A673 (cell line): ENCODE measurements around the gene ATG10. TPM values are rescaled to one million over a fixed set of nuclear protein-coding genes. Genes with fewer than 3 reads are reported as not detected.

Experiments used
- BruUV-seq: library from RNA; stranded (reverse); fragments of 400-500 nt; replicated peaks from 2 replicates; lab custom pipeline; 2021; lab: Mats Ljungman, UMichigan
- CTCF ChIA-PET: fragments of 300-600 bp; sonication (Branson Sonifier 250); formaldehyde crosslinking; loops from one replicate; lab custom pipeline; 2022; ENCODE audit warnings: antibody characterized with exemption; lab: Charles Lee
- POLR2A ChIA-PET: fragments of 300-600 bp; sonication (Branson Sonifier 250); formaldehyde crosslinking; loops from one replicate; lab custom pipeline; 2022; ENCODE audit warnings: antibody characterized with exemption; ENCODE audit not compliant: low non-redundant PET; lab: Charles Lee
- DNase-seq: peaks from one replicate; pipeline ENCODE4 v3.0.0-alpha.2; 2015; ENCODE audit warnings: low spot score
- H3K27ac ChIP-seq: fragments of 200-600 bp; sonication (generic); 2 replicates; pipeline ENCODE4 v1.5.1; 2016; ENCODE audit warnings: mixed run types, low read depth, mild to moderate bottlenecking, mixed read lengths, antibody characterized with exemption, low read length; ENCODE audit not compliant: poor library complexity, severe bottlenecking
- H3K27me3 ChIP-seq: fragments of 200-600 bp; sonication (generic); replicated peaks from 2 replicates; pipeline ENCODE4 v1.6.1; 2017; ENCODE audit warnings: mixed run types, low read depth, mild to moderate bottlenecking, mixed read lengths, antibody characterized with exemption, low read length; ENCODE audit not compliant: insufficient read depth, poor library complexity
- H3K36me3 ChIP-seq: fragments of 200-600 bp; sonication (generic); 2 replicates; pipeline ENCODE4 v1.6.1; 2016; ENCODE audit warnings: mixed run types, mild to moderate bottlenecking, mixed read lengths, antibody characterized with exemption, low read length; ENCODE audit not compliant: insufficient read depth, poor library complexity, severe bottlenecking
- H3K4me1 ChIP-seq: fragments of 200-600 bp; sonication (generic); 2 replicates; pipeline ENCODE4 v1.6.1; 2017; ENCODE audit warnings: mixed run types, mild to moderate bottlenecking, mixed read lengths, antibody characterized with exemption, low read length; ENCODE audit not compliant: insufficient read depth, poor library complexity, severe bottlenecking
- H3K4me3 ChIP-seq: fragments of 200-600 bp; sonication (generic); 2 replicates; pipeline ENCODE4 v1.5.1; 2016; ENCODE audit warnings: low read depth, mixed run types, mild to moderate bottlenecking, mixed read lengths, low read length; ENCODE audit not compliant: poor library complexity, severe bottlenecking
- H3K9me3 ChIP-seq: fragments of 200-600 bp; sonication (generic); 2 replicates; pipeline ENCODE4 v1.6.1; 2016; ENCODE audit warnings: mixed run types, low read depth, mild to moderate bottlenecking, mixed read lengths, antibody characterized with exemption, low read length; ENCODE audit not compliant: poor library complexity, severe bottlenecking
- EZH2 ChIP-seq: fragments of 200-600 bp; sonication (generic); IDR thresholded peaks from 2 replicates; pipeline ENCODE4 v1.6.1; 2017; ENCODE audit warnings: borderline replicate concordance, low read depth, mild to moderate bottlenecking, mixed read lengths, antibody characterized with exemption, low read length; ENCODE audit not compliant: poor library complexity, severe bottlenecking
- intact Hi-C: fragments of 100-400 bp; cut with micrococcal nuclease; formaldehyde crosslinking; loops from one replicate; pipeline ENCODE4 v1.10.0; 2022; ENCODE audit not compliant: unreplicated experiment
- total RNA-seq: library from RNA; stranded (reverse); gene quantifications from 2 replicates; pipeline ENCODE4 v1.2.3, GENCODE V29; 2021
- TF ChIP-seq, protein P1 (sequence below): fragments of 300-800, 200-600 bp; sonication (generic); conservative IDR thresholded peaks from 2 replicates; pipeline ENCODE4 v1.5.1; 2017; ENCODE audit warnings: low read depth, mild to moderate bottlenecking, antibody characterized with exemption, low read length, moderate library complexity, mixed read lengths

ATG10 gene
- total RNA-seq, 1 experiment from 2014 or later: 17.1 TPM

DNA sequence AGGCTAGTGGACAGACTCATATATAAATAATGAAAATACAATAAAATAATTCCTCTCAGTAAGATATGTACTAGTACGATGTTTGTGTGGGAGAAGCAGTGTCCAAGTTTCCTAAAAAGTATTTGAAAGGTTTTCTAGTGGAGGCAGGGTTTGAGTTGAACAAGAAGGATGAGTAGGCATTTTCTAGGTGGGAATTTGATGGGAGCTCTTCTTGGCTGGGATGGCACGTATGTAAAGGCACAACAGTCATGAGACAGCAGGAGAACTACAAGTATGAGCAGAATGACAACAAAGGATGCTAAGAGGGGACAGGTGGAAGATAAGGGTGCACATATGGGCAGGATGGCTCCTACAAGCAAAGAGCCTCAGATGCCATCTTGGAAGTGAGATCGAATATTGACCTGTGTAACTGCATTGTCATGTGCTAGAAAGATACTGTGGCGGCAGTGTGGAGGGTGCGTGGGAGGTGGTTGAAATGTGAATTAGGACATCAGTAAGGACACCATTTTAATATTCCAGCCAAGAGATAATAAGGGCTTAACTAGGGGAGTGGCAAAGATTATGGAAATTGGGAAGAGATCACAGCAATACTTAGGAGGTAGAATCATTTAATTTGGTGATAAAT, 170.5 kb downstream of the ATG10 start:
- no peak for TF ChIP-seq EZH2
- TF ChIP-seq, protein P1, sequence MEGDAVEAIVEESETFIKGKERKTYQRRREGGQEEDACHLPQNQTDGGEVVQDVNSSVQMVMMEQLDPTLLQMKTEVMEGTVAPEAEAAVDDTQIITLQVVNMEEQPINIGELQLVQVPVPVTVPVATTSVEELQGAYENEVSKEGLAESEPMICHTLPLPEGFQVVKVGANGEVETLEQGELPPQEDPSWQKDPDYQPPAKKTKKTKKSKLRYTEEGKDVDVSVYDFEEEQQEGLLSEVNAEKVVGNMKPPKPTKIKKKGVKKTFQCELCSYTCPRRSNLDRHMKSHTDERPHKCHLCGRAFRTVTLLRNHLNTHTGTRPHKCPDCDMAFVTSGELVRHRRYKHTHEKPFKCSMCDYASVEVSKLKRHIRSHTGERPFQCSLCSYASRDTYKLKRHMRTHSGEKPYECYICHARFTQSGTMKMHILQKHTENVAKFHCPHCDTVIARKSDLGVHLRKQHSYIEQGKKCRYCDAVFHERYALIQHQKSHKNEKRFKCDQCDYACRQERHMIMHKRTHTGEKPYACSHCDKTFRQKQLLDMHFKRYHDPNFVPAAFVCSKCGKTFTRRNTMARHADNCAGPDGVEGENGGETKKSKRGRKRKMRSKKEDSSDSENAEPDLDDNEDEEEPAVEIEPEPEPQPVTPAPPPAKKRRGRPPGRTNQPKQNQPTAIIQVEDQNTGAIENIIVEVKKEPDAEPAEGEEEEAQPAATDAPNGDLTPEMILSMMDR: no peak
- intact Hi-C loops: no loop called here
- H3K27me3 ChIP-seq: no peaks in the 10 kb centered on the region
- BruUV-seq: no TSS peak
- no peaks in the 10 kb centered on the region for H3K36me3 ChIP-seq
- no peaks in the 10 kb centered on the region for H3K4me1 ChIP-seq
- no peaks in the 10 kb centered on the region for H3K9me3 ChIP-seq
- H3K4me3 ChIP-seq: no peak overlapping the region
- no peak for DNase-seq
- POLR2A ChIA-PET: no interaction called here
- no peak overlapping the region for H3K27ac ChIP-seq
- CTCF ChIA-PET: no interaction called here

DNA sequence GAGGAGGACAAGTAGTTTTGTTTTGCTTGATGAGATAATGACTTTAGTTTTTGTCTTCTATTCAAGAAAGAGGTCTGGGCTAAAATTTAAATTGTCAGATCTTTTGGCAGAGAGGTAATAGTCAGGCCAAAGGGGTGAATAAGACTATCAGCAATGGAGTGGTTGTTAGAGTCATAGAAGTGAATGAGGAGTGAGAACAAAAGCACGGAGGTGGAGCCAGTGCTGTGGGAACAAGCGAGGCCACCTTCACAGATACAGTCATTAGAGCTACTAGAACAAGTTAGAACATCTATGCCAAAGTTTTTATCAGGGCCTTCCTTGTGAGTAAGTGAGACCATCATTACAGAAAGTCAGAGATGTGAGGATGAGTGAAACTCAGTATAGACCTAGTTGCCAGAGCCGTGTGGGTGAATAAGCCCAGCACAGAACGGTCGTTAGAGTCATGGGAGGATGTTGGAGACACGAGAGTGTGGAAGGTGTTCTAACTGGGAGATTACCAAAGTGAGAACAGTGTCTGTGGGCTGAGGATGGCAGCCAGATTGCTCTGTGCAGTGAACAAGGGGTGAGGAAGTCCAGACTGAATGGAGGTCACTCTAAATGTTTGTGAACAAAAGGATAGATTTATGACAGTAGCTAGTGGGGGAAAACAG, 171.2 kb downstream of the ATG10 start:
- Histone ChIP-seq H3K27ac (no peak overlapping the region), H3K4me1 (peaks cover under 1% of the 10 kb centered on the region), H3K36me3 (no peaks in the 10 kb centered on the region), H3K4me3 (no peak overlapping the region), H3K27me3 (no peaks in the 10 kb centered on the region), H3K9me3 (no peaks in the 10 kb centered on the region)
- BruUV-seq: no TSS peak
- DNase-seq: no peak
- POLR2A ChIA-PET: no interaction called here
- intact Hi-C loops: no loop called here
- no peak for TF ChIP-seq EZH2
- TF ChIP-seq, protein P1: no peak
- CTCF ChIA-PET: no interaction called here

DNA sequence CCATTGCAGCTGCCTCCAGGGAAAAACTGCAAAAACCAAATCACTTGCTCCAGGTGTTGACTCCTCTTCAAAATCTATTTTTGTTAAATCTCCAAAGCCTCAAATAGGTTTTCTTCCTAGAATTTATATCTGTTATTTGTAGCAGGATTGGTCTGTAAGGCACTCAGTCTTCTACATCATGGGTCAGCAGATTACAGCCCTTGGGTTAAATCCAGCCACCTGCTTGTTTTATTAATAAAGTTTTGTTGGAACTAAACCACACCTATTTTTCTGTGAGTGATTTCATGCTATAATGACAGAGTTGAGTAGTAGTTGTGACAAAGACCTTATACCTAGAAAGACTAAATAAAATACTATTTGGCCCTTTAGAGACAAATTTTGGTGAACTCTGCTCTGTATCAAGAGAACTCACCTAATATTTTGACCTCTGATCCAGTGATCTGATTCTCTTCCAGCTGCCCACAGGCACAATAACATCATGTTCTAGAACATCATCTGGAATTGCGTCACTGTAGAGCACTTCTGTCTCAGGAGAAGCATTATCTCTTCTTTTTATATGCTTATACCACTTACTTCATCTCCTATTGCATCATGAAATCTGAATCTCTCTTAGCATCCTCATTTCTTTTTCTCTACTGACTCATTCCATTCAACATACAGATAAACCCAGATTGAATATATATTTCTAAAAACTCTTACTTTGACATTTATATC, 176.2 kb downstream of the ATG10 start:
- CTCF ChIA-PET: interaction anchor here (1.1 kb wide), 1 partner anchor 111 kb away, joined by 3 read pairs; no protein-coding TSS in a partner anchor
- TF ChIP-seq, protein P1: no peak
- no peak for TF ChIP-seq EZH2
- H3K27me3 ChIP-seq: no peaks in the 10 kb centered on the region
- H3K36me3 ChIP-seq: no peaks in the 10 kb centered on the region
- POLR2A ChIA-PET: no interaction called here
- H3K9me3 ChIP-seq: no peaks in the 10 kb centered on the region
- no peak overlapping the region for H3K4me3 ChIP-seq
- no peak overlapping the region for H3K27ac ChIP-seq
- peaks cover 6% of the 10 kb centered on the region for H3K4me1 ChIP-seq
- no TSS peak for BruUV-seq
- DNase-seq: no peak
- intact Hi-C loops: no loop called here
